ENCODE data around the gene NRP1.

Gene NRP1

DNA sequence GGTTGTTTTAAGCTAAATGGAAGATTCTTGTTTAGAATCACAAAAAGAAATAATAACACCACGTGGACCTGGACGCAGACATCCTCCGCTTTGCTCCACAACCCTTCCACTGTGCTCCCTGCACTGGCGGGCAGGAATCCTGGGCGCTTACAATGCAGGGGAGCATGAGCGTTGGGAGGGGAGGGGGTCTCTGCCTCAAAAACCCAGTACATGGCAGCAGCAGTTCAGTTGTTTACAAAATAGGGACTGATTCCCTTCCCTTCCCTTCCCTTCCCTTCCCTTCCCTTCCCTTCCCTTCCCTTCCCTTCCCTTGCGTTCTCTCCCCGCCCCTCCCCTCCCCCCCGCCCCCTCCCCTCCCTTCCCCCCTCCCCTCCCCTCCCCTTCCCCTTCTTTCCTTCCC is 206.8 kb downstream of the NRP1 start:
- Mint-ChIP-seq H3K27me3 (peaks cover 1% of the 10 kb centered on the region), H3K9me3 (no peaks in the 10 kb centered on the region), H3K36me3 (ENCODE audit: low read depth) (no peaks in the 10 kb centered on the region), H3K4me3 (no peak overlapping the region), H3K4me1 (peaks cover 79% of the 10 kb centered on the region), H3K27ac (no peak overlapping the region)
- no peak for DNase-seq
- ATAC-seq = no peak

Data from activated naive CD8-positive, alpha-beta T cell treated with anti-CD3 and anti-CD28 coated beads, Interleukin-2, amount 50 U/mL, for 24 hours (primary cell).